GM18502 (cell line): Measurements from ENCODE around the gene ABTB2.
A peak's percentile ranks its signal among the peaks of the same experiment; 100 is the strongest.

ENCODE experiments used
- ATAC-seq: cut with Tn5 transposase; IDR thresholded peaks from one replicate; pipeline ENCODE4 v1.9.1; 2021; ENCODE audit warnings: mild to moderate bottlenecking; ENCODE audit not compliant: unreplicated experiment, poor library complexity

ABTB2 gene

DNA sequence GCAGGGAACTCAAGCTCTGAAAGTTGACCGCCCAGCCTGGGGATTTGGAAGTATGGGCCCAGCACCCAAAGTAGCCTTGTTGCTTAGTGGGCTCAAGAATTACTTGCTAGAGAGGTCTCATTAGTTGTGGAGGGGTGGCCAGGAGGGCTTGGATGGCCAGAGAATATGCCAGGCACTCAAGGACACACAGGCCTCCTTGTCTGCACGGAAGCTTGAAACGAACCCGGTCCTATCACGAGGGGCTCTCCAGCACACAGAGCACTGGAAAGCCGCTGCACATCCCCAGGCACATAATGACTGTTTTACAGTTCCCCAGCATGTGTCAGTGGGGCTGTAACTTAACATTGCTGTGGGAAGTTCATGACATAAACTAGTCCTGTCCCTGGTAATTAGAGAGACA lies 196.4 kb downstream of the ABTB2 start:
- ATAC-seq = no peak

DNA sequence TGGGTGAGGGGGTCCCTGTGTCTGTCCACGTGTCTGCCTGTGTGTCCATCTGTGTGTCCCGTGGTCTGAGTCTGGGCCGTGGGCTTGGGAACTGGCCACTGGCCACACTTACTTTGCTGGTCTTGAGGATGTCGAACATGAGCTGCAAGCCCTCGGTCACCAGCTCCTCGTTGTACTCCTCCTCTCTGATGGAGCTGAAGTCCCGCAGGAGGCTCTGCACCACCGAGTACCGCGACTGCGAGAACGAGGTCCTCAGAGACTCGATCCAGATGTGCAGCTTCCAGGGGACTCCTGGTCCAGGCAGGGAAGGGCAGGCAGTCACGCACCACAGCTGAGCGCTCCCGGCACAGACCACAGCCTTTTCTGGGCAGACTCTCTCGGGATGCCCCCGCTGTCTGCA lies 197.0 kb downstream of the ABTB2 start:
- ATAC-seq = no peak

DNA sequence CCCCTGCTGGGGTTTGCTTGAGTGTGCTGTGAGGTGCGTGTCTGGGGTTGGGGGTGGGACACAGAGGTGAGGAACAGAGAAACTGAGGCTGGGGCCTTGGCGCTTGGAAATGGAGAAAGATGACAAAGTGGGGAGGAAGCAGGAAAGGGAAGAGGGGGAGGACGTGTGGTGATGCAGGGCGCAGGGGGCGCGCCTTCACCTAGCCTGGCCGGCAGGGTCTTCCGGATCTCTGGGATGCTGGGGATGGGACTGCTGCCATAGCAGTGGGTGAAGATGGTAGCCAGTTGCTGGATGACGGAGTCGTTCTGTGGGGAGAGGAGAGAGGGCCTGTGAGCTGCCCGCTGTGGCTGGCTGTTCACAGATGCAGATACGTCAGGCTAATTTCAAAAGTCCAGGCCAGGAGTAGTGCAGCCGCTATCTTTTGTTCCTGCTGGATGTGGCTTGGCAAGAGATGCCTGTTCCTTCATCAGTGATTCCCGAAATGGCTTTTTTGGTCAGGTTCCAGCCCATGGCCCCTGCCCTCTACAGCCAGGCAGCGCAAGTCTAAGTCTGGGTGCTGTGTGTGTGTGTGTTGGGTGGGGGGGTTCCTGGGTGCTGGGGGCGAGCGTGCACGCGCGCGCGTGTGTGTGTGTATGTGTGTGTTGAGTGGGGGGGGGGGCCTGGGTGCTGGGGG lies 197.6 kb downstream of the ABTB2 start:
- ATAC-seq = no peak

DNA sequence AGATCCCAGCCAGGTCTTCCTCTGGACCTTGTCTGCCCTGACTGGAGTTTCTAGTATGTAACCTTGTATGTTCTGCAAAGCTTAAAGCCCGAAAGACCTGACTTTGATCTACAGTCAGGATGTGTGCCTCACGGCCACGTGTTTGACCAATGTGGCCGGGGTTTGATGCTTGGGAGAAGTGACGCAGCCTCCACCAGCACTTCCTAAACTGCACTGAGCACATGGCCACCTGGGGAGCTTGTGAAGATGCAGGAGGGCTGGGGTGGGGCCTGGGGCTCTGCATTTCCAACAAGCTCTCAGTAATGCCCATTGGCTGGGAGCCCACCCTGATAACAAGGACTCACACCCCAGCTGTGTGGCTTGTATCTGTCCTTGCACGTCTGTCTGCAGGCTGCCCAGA lies 199.1 kb downstream of the ABTB2 start:
- ATAC-seq = no peak

DNA sequence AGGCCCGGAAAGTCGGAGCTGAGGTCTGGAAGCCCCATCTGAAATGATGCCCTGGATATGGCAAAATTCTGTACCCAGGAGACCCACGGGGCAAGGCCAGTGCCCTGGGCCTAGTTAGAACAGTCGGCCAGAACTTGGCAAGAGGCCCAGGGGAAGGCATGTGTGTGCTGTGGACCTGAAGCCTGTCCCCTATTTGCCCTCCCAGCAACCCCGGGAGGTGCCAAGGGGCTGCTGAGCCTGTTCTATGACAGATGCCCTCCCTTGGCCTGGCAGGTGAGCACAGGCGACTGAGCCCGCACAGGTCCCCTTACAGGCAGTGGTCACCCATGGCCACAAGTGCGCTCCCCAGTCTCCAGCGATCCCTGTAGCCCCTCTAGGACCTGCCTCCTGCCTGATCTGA lies 200.6 kb downstream of the ABTB2 start:
- no peak for ATAC-seq

DNA sequence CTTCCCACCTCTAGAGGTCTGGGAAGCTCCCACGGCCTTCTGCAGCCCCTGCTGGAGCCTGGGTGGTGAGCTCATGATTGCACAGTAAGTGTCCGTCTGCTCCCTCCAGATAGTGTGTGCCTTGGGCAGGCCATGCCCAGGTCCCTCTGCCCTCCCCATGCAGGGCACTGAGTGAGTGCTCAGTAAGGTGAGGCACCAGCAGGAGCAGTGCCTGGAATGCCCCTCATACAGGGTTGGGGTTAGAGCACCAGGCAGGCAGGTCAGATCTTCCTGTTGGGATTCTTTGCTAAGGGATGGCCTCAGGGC lies 202.1 kb downstream of the ABTB2 start:
- ATAC-seq = no peak

DNA sequence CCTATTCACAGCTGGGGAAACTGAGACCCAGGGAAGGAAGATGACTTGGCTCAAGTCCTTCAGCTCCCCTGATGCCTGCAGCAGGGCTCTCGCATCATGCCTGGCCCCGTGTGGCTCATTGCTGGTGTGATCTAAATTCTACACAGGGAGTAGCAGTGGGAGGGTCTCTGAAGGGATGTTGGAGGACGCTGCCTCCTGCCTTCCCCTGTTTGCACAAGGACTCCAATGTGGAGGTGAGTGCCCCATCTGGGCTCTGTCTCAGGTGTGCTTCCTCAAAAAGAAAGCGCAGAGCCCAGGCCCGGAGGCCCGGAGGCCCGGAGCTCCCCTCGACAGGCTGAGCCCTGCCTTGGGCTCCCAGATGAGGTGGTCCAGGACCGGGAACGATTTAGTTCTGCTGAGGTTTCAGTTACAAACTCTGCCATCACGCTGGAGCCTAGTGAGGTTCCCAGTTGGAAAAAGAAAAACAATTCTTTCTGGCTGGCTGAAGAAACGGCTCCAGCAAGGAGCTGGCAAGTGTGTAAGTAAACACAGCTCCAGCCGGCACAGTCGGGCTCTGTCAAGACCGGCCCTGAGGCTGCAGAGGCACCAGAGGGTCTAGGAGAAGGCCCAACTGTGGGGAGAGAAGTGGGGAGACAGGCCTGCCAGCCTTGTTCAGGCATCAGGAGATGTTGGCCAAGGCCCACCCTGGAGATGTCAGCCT lies 202.6 kb downstream of the ABTB2 start:
- no peak for ATAC-seq

DNA sequence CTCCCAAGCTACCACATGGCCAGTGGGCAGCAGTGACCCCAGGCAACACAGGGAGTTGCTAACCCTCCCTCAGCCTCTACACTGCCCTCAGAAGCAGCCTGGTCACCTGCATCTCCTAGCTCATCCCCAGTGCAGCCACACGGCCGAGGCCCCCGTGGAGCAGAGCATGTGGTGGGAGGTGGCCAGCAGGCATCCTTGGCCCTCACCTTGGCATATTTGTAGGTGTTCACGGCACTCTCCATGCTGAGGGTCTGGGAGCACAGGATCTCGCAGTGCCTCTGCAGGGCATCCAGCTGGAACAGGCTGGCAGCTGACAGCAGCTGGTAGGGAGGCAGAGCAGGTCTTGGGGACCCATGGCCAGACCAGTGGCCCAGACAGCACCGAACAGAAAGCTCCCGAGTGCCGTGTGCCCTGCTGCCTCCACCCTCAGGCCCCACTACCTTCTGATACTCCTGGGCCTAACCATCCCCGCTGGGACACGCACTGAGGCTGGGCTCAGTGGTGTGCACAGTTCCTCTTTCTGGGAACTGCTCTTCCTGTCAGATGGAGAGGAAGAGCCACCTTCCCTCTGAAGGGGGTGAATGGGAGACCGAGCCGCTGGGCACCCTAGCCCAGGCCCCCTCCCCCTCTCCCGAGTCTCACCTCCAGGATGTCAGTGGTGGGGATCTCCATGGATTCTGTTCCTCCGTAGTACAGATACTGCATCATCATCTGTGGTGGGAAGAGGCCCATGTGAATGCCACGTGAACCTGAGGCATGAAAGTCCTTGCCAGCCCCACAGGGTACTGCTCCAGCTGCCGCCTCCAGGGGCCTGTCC lies 203.5 kb downstream of the ABTB2 start:
- peak; percentile 88 for ATAC-seq

DNA sequence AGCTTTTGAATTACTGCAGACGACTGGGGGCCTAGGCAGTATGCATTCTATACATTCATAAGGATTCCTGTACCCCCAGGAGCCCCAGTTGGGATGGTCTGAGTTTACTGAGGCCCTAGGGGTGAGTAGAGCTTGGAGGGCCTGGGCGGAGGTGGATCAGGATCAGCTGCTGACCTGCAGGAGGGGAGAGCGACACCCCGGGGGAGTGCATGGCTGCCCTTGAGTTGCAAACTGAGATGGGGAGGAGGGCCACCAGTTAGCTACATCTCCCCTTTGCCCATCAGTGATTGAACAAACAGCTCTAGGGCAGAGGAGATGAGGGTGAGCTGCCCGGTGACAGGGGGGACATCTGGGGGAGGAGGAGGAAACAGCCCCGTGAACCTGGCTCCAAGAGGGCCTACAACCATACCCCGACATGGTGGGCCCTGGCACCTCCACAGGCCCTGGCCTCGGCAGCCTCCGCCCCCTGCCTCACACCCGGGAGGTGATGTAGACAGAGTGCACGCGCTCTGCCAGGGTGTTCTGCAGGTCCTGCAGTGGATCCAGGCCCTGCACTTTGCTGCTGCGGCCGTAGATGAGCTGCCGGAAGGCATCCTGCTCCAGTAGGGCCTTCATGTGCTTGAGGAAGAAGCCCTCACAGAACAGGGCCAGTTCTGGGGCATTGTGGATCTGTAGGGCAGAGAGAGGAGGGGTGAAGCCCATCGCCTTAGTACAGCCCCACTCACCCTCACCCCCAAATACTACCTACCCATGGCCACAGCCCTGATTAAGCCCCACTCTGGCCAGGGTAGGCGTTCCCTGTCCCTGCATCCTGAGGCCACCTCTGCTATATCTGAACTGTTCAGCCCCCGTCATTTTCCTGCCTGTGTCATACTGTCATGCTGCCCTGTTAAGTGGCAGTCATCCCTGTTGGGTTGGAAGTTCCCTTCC lies 205.6 kb downstream of the ABTB2 start:
- ATAC-seq = no peak

DNA sequence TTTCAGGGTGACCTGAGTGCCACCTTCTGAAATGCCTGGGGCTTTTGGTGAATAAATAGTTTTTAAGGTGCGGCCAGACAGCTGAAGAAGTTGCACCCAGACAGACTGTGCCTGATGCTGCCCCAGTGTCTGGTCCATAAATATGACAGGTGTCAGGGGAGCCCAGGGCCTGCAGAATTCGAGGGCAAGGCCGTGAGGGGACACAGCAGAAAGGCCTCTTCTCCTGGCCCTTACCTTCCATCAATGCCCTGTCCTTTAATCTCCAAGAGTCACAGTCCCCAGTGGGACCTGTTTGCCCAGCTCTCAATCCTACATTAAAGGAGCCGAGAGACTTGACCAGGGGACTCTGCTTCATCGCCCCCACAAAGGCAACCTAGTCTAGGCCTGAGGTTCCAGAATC lies 206.6 kb downstream of the ABTB2 start:
- ATAC-seq = no peak

DNA sequence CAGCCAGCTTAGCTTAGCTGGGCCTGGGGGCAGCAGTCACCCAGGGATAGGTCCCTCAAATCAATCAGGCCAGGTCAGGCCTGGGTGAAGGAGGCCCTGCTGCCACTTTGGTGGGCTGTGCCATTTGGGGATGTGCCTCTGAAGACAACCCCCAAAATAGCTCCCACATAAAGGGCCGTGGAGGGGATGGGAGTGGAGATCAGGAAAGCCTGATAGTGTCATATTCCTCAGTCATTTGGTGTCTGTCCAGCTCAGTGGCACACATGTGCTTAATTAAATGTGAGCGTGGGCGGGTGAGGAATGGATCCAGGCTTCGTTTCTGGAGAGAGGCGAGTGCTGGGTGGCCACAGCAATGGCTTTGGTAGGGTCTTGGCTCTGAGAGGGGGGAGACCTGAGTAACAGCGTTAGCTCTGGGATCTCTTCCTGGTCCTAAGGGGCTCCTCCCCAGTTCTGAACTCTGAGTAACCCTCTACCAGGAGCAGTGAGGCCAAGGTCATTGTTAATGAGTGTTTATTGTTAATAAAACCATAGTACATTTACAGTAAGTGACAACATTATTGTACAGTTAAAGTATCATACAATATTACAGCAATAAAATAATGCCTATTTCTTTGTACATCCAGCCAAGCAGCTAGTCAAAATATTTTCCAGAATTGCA lies 207.2 kb downstream of the ABTB2 start:
- ATAC-seq = no peak

DNA sequence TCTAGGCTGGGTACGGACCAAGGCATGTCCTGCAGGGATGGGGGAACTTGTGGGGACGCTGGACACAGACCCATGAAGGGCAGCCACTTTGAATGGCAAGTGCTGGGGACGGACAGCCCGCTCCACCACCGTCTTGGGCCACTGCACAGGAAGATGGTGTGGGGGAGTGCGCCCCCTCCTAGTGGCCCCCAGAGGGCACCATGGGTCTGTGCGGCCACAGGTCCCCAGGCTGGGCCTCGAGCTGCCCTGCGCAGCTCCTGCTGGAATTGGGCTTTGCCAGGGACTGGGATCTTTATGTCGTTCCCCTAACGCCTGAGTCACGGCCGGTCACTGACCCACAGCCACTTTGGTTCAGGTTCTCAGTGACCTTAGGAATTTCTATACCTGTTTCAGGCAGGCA lies 208.0 kb downstream of the ABTB2 start:
- ATAC-seq = no peak

DNA sequence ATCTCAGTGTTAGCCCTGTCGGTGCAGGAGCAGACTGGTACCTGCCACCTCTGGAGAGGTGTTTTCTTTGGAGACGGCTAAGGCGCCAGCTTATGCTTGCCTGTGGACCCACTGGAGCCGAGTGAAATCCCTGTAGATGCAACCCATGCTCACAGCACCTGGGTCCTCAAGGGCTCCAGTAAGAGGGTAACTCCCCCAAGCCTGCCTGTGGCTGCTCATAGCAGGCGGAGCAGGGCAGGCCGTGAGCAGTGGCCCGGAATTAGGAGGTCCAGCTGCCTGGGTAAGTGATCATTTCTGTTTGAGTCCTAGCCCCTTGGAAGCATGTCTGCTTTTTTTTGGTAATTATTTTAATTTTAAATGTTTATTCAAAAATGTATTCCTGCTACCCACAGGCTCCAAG lies 208.5 kb downstream of the ABTB2 start:
- no peak for ATAC-seq

DNA sequence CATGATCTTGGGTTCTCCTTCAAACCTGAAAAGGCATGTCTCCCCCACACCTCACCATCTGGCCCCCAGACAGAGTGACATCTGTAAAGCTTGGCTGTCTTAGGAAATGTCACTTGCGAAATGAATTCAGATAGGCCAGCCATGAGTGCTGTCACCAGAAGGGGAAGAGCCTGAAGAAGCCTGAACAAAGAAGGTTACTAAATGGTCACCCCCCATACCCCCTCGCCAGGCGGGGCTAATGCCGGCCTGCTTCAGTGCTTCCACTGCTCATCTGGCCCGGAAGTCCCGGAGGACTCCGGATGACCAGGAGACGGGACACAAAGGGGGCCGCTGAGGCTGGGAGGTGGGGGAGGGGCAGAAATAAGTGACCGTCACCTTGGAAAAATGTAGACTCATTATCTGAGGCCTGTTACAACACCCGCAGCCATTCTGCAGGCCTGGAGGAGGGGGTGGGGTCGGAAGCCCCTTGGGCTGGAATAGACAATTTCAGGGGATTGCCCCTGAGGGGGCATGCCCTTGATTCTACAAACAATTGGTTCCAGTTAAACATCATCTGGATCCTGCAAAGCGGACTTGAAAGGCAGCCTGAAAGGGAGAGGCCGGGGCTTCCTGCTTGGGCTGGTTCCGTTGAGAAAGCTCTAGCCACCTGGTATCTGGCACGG lies 209.2 kb downstream of the ABTB2 start:
- ATAC-seq = no peak

DNA sequence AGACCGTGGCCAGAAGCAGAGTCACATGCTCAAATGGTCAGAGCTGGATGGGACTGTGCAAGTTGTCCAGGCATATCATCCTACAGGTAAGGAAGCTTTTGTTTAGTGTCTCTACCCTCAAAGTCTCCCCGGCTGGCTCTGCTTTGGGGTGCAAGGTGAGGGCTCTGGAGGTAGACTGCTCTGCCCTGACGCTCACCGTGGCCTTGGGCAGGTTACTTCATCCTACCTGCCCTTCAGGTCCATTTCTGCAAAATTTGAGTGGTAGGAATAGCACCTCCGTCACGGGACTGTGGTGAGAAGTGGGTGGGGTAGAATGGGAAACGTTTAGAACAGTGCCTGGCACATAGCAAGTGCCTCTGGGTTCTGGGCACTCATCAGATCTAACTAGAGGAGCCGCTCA lies 210.2 kb downstream of the ABTB2 start:
- no peak for ATAC-seq

DNA sequence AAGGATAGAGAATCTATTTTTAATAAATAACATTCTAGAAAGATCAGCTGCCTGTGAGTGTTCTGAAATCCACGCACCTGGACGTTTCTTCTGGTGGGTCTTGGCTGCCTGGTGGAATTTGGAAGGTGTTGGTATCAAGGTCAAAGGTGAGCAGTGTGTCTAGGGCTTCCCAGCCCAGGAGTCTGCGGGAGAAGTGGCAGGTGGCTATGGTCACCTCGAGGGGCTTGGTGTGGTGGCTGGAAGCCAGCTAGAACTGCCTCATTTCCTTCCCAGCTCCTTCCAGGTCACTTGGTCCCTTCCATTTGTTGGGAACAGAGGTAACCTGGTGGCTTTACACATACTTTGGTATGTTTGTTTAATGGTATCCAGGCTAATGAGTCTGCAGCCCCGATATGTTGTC lies 210.9 kb downstream of the ABTB2 start:
- ATAC-seq = no peak

DNA sequence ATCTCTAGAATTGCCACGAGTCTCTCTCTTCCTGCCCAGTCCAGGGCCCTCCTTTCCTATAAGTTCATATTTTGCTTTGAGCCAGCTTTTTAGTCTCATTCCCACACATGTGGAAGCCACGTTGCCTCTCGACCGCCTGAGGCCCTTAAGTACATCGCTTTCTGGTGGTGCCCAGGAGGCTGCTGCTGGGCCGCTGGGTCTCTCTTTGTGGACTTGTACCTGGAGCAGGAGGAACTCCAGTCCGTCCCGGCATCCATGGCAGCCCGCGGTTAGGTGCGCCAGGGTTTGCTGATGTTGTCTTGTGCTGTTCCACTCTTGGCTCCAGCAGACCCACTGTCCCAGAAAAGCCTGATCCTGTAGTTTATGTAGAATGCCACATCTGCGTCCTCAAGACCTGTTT lies 211.4 kb downstream of the ABTB2 start:
- ATAC-seq = no peak

DNA sequence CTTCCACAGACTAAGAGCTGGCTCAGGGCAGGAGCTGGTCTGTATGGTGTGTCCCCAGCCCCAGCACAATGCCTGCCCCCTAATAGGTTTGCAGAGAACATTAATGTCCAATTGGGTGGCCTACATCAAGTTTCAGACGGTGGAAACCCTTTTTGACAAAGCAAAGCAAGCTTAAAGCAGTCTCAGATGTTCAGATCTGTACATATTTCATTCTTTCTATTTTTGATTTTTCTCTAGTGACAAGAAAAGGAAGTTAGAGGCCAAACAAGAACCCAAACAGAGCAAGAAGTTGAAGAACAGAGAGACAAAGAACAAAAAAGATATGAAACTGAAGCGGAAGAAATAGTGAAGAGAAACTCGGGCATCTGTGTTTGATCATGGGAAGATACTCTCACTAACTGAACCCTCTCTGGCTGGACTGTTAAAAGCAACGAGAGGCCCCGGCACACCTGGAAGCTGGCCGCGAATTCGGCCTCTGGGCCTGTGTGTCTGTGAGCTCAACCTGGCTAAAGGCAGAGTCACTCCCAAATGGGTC lies 211.9 kb downstream of the ABTB2 start:
- ATAC-seq = peak; percentile 61

DNA sequence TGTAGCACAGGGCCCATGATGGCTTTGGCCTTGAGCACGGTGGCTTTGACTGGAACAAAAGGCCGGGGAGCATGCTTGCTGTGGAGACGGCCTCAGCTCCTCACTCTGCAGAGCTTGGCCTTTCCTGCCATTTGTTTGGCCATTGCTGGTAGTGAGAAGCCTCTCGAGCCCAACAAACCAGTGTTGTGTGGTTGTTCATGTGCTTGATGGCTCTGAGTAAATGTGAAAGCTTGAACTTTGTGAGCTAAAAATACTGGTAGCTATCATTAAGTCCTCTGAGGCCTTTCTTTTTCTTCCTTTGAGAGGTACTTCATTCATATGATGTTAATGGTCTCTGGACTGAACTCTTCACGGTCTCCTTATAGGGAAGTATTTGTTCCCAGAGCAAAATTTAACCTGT lies 212.7 kb downstream of the ABTB2 start:
- ATAC-seq = peak; percentile 71
